Glutamatergic neuron (in vitro differentiated cells): ENCODE measurements around the gene IFT27. TPM values are rescaled to one million over a fixed set of nuclear protein-coding genes. Genes with fewer than 3 reads are reported as not detected.

Experiments used
- DNase-seq: peaks from one replicate; pipeline ENCODE4 v3.0.0; 2022
- H3K27ac Mint-ChIP-seq: one replicate; pipeline ENCODE4 v1.8.0; 2020; ENCODE audit warnings: mild to moderate bottlenecking, mixed read lengths, inconsistent platforms; ENCODE audit not compliant: unreplicated experiment
- H3K27me3 Mint-ChIP-seq: one replicate; pipeline ENCODE4 v1.8.0; 2020; ENCODE audit warnings: mild to moderate bottlenecking, moderate library complexity, mixed read lengths, inconsistent platforms; ENCODE audit not compliant: unreplicated experiment
- H3K36me3 Mint-ChIP-seq: one replicate; pipeline ENCODE4 v1.8.0; 2020; ENCODE audit warnings: mild to moderate bottlenecking, mixed read lengths, inconsistent platforms; ENCODE audit not compliant: unreplicated experiment
- H3K4me1 Mint-ChIP-seq: one replicate; pipeline ENCODE4 v1.8.0; 2020; ENCODE audit warnings: mild to moderate bottlenecking, low read depth, mixed read lengths, inconsistent platforms; ENCODE audit not compliant: unreplicated experiment
- H3K4me3 Mint-ChIP-seq: one replicate; pipeline ENCODE4 v1.8.0; 2020; ENCODE audit warnings: mild to moderate bottlenecking, mixed read lengths, inconsistent platforms; ENCODE audit not compliant: unreplicated experiment
- H3K9me3 Mint-ChIP-seq: one replicate; pipeline ENCODE4 v1.8.0; 2020; ENCODE audit warnings: mild to moderate bottlenecking, moderate library complexity, mixed read lengths, inconsistent platforms; ENCODE audit not compliant: unreplicated experiment
- total RNA-seq: library from RNA; stranded (reverse); fragmentation: NEBNext Ultra II Directional; extraction: Animal tissue kit (Norgen Biotek cat#: 25700); gene quantifications from one replicate; pipeline ENCODE4 v1.2.1, GENCODE V29; 2021; ENCODE audit not compliant: unreplicated experiment
- TF ChIP-seq, protein P1 (sequence below): fragments of 200-600 bp; sonication (generic); IDR thresholded peaks from one replicate; pipeline ENCODE4 v1.5.0; 2021; ENCODE audit not compliant: partially characterized antibody, unreplicated experiment

Gene IFT27
- total RNA-seq, 1 donor from 2014 or later = 54.2 TPM

DNA sequence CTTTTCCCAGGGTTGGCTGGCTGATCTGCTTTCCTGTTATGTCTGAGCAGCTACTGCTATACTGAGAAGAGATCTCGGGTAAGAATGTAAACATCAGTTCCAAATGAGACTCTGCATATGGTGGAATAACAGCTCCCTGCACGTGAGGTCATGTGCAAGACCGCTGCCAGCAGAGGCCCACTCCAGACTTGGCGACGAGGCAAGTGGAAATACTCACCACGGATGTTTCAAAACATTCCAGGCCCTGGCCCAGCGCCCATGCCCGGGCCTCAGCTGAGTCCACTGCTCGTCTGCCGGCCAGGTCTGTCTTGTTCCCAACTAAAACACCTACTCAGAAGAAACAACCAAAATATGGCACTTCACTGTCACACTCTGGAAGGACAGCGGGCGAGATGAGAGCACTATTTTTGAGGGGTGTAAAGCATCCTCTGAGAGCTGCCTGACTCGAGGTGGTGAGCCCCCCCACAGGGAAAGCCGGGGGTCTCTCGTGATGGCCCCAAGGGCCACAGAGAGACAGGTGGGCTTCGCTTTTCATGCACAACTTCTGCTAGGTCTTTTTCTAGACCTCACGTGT is 13.1 kb downstream of the IFT27 start:
- Mint-ChIP-seq H3K4me3 (no peak overlapping the region), H3K36me3 (peaks cover 9% of the 10 kb centered on the region), H3K27ac (no peak overlapping the region), H3K27me3 (no peaks in the 10 kb centered on the region), H3K4me1 (peaks cover 5% of the 10 kb centered on the region), H3K9me3 (peaks cover 4% of the 10 kb centered on the region)
- no peak for DNase-seq
- TF ChIP-seq, protein P1, sequence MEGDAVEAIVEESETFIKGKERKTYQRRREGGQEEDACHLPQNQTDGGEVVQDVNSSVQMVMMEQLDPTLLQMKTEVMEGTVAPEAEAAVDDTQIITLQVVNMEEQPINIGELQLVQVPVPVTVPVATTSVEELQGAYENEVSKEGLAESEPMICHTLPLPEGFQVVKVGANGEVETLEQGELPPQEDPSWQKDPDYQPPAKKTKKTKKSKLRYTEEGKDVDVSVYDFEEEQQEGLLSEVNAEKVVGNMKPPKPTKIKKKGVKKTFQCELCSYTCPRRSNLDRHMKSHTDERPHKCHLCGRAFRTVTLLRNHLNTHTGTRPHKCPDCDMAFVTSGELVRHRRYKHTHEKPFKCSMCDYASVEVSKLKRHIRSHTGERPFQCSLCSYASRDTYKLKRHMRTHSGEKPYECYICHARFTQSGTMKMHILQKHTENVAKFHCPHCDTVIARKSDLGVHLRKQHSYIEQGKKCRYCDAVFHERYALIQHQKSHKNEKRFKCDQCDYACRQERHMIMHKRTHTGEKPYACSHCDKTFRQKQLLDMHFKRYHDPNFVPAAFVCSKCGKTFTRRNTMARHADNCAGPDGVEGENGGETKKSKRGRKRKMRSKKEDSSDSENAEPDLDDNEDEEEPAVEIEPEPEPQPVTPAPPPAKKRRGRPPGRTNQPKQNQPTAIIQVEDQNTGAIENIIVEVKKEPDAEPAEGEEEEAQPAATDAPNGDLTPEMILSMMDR = no peak

DNA sequence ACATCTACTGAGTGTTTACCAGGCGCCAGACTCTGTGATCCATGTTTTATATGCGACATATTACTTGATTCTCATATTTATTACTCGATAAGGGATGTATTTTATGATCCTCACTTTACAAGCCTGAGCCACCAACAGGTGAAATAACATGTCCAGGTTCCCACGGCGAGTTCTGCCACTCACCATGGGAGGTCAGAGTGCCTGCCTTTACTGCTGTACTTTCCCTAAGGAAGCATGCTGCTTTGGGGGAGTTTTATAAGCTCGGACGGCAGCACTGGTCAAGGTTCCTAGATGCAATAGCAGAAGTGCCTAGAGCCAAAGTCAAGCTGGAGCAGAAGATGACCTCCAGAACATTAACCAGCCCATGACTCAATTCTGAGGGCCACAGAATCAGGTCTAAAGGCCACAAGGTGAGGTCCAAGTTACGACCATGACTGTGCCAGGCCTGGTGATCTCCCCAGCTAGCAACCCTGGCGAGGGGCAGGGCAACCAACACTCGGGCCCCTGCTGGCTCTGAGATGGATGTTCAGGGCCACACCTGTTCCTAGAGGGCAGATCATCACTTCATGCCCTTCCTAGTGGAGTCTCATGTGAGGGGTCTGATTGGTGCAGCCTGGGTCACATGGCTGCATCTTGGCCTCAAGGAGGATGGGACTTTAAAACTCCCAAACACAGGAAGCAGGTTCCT is 14.2 kb downstream of the IFT27 start:
- DNase-seq = no peak
- H3K4me3 Mint-ChIP-seq = no peak overlapping the region
- H3K27me3 Mint-ChIP-seq = no peaks in the 10 kb centered on the region
- H3K27ac Mint-ChIP-seq = no peak overlapping the region
- peaks cover 5% of the 10 kb centered on the region for H3K4me1 Mint-ChIP-seq
- peaks cover 3% of the 10 kb centered on the region for H3K9me3 Mint-ChIP-seq
- peaks cover 9% of the 10 kb centered on the region for H3K36me3 Mint-ChIP-seq
- TF ChIP-seq, protein P1 = no peak

DNA sequence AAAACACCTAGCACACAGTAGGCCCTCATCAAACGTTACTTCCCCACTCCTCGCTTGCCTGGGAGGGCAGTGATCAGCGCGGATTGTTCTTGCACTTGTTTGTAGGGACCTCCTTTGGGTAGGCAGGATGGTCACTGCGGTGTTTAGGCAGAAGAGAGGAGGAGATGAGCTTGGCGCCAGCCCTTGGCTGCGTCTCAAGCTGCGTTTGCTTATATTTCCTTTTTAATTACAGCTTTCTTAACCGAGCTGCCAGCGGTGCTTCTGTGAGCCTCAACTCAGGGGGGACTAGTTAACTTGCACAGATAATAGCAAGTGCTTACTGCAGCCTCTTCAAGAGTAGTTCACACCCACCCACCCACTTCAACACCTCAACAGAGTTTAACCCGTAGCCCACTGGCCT is 15.1 kb downstream of the IFT27 start:
- DNase-seq = no peak
- Mint-ChIP-seq H3K9me3 (peaks cover 2% of the 10 kb centered on the region), H3K4me1 (peaks cover 5% of the 10 kb centered on the region), H3K27ac (no peak overlapping the region), H3K36me3 (peaks cover 9% of the 10 kb centered on the region), H3K27me3 (no peaks in the 10 kb centered on the region), H3K4me3 (no peak overlapping the region)
- TF ChIP-seq, protein P1 = no peak

GRCh38 chr22:36759481-36760159 is 16.3 kb downstream of the IFT27 start:
- H3K4me3 Mint-ChIP-seq = no peak overlapping the region
- peaks cover 9% of the 10 kb centered on the region for H3K36me3 Mint-ChIP-seq
- TF ChIP-seq, protein P1 = no peak
- H3K27me3 Mint-ChIP-seq = no peaks in the 10 kb centered on the region
- peaks cover 2% of the 10 kb centered on the region for H3K9me3 Mint-ChIP-seq
- peaks cover 4% of the 10 kb centered on the region for H3K4me1 Mint-ChIP-seq
- no peak overlapping the region for H3K27ac Mint-ChIP-seq
- no peak for DNase-seq

DNA sequence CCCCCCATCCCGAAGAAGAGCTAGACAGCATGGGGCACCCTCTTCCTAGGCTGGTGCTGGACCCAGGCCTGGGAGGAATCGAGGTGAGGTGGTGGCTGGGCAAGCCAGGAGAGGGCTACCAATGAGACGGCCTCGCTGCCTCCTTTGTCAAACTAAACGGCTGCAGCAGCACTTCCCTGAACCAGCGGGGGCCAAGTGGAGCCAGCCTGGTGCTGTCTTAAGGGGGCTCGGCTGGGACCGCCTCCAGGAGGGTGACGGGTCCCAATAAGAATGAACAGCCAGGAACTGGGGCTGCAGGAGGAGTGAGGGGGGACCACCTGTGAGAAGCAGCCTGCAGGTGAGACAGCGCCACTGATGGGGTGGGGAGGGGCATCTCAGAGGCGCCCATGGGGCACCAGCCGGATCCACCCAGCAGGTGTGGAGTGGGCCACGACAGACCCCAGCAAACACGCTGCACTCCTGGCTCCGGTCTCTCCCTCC is 17.1 kb downstream of the IFT27 start:
- DNase-seq = no peak
- Mint-ChIP-seq H3K27ac (no peak overlapping the region), H3K27me3 (no peaks in the 10 kb centered on the region), H3K36me3 (peaks cover 9% of the 10 kb centered on the region), H3K4me3 (no peak overlapping the region), H3K4me1 (peaks cover 4% of the 10 kb centered on the region), H3K9me3 (no peaks in the 10 kb centered on the region)
- TF ChIP-seq, protein P1 = no peak
